Upper lobe of left lung (tissue), 4 donors: ENCODE measurements around the gene CEP70.
"Not testable (repeated sequence)": the region's sequence is repeated elsewhere in the genome, so short reads cannot be mapped to it uniquely, and the experiment has no call there.

ENCODE experiments used
- EP300 ChIP-seq, 4 donors: sonication (generic); formaldehyde crosslinking; IDR thresholded peaks; one replicate each; pipeline ENCODE4 v1.5.1; 2017; ENCODE audit warnings: antibody characterized with exemption in 4 of 4, control low read depth in 2 of 4
- POLR2A ChIP-seq, 4 donors: fragments of 450-650 bp; IDR thresholded peaks; one replicate each; pipeline ENCODE4 v1.5.1; 2016 to 2017; ENCODE audit warnings: antibody characterized with exemption in 4 of 4, mild to moderate bottlenecking in 2 of 4
- POLR2AphosphoS5 ChIP-seq, 2 donors: sonication (generic); formaldehyde crosslinking; IDR thresholded peaks; one replicate each; pipeline ENCODE4 v1.5.1; 2017; ENCODE audit warnings: antibody characterized with exemption in 2 of 2
- TF ChIP-seq, protein P1 (sequence below), 6 experiments: fragments of 450-650 bp in 4 of 6; fragments of 200-600 bp in 2 of 6; sonication (generic) in 2 of 6; IDR thresholded peaks; one replicate each; pipeline ENCODE4 v1.5.1; 2016 to 2019; ENCODE audit warnings: antibody characterized with exemption in 6 of 6

DNA sequence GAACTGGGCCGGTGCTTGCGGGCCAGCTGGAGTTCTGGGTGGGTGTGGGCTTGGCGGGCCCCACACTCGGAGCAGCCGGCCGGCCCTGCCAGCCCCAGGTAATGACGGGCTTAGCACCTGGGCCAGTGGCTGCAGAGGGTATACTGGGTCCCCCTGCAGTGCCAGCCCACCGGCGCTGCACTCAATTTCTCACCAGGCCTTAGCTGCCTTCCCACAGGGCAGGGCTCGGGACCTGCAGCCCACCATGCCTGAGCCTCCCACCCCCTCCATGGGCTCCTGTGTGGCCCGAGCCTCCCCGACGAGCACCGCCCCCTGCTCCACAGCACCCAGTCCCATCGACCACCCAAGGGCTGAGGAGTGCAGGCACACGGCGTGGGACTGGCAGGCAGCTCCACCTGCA lies 109.4 kb downstream of the CEP70 start:
- TF ChIP-seq, protein P1, sequence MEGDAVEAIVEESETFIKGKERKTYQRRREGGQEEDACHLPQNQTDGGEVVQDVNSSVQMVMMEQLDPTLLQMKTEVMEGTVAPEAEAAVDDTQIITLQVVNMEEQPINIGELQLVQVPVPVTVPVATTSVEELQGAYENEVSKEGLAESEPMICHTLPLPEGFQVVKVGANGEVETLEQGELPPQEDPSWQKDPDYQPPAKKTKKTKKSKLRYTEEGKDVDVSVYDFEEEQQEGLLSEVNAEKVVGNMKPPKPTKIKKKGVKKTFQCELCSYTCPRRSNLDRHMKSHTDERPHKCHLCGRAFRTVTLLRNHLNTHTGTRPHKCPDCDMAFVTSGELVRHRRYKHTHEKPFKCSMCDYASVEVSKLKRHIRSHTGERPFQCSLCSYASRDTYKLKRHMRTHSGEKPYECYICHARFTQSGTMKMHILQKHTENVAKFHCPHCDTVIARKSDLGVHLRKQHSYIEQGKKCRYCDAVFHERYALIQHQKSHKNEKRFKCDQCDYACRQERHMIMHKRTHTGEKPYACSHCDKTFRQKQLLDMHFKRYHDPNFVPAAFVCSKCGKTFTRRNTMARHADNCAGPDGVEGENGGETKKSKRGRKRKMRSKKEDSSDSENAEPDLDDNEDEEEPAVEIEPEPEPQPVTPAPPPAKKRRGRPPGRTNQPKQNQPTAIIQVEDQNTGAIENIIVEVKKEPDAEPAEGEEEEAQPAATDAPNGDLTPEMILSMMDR (IDR thresholded peaks at IDR 0.05): not testable (repeated sequence)
- TF ChIP-seq EP300, POLR2A, POLR2AphosphoS5 (IDR thresholded peaks at IDR 0.05): not testable (repeated sequence)
